ENCODE results near the gene SRA1. TPM values are rescaled to one million over a fixed set of nuclear protein-coding genes. Genes with fewer than 3 reads are reported as not detected.
"Not testable (repeated sequence)": the region's sequence is repeated elsewhere in the genome, so short reads cannot be mapped to it uniquely, and the experiment has no call there.

Gene SRA1
- total RNA-seq, 2 experiments from 2014 or later: 54.6 to 60.6 TPM

- no peak for DNase-seq
- no peak overlapping the region for H3K27ac Mint-ChIP-seq
- peaks cover 9% of the 10 kb centered on the region for H3K27me3 Mint-ChIP-seq
- no peak overlapping the region for H3K4me3 Mint-ChIP-seq
- no peaks in the 10 kb centered on the region for H3K4me1 Mint-ChIP-seq
- peaks cover 2% of the 10 kb centered on the region for H3K36me3 Mint-ChIP-seq
- H3K9me3 Mint-ChIP-seq: peaks cover 2% of the 10 kb centered on the region
These were observed 30.2 kb upstream of the SRA1 start for GRCh38 chr5:140587495-140587894.

DNA sequence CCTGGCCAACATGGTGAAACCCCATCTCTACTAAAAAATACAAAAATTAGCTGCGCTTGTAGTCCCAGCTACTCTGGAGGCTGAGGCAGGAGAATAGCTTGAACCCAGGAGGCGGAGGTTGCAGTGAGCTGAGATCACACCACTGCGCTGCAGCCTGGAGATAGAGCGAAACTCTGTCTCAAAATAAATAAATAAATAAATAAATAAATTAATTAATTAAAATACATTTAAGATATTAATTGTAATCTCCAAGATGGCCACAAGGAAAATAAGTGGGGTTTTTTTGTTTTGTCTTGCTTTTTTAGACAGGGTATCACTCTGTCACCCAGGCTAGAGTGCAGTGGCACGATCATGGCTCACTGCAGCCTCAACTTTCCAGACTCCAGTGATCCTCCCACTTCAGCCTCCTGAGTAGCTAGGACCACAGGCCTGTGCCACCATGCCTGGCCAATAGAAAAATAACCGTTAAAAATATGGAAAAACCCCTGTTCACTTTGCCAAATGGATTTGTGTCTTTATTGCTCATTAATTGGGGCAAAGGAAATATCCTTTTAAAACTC is 22.0 kb upstream of the SRA1 start:
- H3K4me1 Mint-ChIP-seq, H3K27ac Mint-ChIP-seq, DNase-seq, H3K27me3 Mint-ChIP-seq, H3K36me3 Mint-ChIP-seq, H3K9me3 Mint-ChIP-seq, H3K4me3 Mint-ChIP-seq: not testable (repeated sequence)

DNA sequence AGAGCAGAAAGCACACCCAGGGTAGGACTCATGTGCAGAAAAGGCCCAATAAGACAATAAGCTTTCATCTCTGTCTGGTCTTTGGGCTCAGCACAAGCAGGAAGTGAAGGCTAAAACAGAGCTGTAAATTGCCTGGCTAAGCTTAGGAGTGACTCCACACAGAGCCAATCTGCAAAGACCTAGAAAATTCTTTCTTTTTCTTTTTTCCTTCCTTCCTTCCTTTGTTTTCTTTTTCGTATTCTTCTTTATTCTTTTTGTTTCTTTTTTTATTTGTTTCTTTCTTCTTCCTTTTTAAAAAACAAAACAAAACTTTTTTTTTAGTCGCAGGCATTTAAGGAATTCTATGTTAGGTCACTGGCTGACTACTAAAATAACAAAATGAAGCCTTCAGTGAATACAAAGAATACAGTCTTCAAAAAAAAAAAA is 19.5 kb upstream of the SRA1 start:
- H3K27me3 Mint-ChIP-seq: no peaks in the 10 kb centered on the region
- no peak overlapping the region for H3K27ac Mint-ChIP-seq
- no peak for DNase-seq
- no peaks in the 10 kb centered on the region for H3K9me3 Mint-ChIP-seq
- H3K4me1 Mint-ChIP-seq: no peaks in the 10 kb centered on the region
- no peak overlapping the region for H3K4me3 Mint-ChIP-seq
- no peaks in the 10 kb centered on the region for H3K36me3 Mint-ChIP-seq

GRCh38 chr5:140575309-140575708 is 18.0 kb upstream of the SRA1 start:
- Mint-ChIP-seq H3K9me3 (no peaks in the 10 kb centered on the region), H3K4me1 (peaks cover under 1% of the 10 kb centered on the region), H3K27me3 (no peaks in the 10 kb centered on the region), H3K4me3 (no peak overlapping the region), H3K27ac (no peak overlapping the region), H3K36me3 (no peaks in the 10 kb centered on the region)
- DNase-seq: no peak

DNA sequence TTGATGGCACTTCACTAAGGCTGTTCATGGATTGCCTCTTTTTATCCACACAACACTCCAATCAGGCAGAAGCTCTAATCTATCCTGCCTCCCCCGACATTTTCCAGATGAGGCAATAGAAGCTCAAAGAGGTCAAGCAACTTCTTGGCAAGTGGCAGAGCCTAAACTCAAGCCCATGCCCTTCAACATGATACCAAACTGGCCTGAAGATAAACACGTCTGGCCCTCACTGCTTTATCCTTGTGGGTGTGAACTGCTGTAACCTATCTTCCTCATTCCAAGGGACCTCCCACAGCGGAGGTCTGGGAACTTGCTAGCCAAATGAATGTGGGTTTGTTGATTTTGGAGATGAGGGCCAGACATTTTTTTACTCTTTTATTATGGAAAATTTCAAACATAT is 16.9 kb upstream of the SRA1 start:
- no peaks in the 10 kb centered on the region for H3K9me3 Mint-ChIP-seq
- no peaks in the 10 kb centered on the region for H3K36me3 Mint-ChIP-seq
- no peak overlapping the region for H3K27ac Mint-ChIP-seq
- H3K4me1 Mint-ChIP-seq: peaks cover 6% of the 10 kb centered on the region
- no peak overlapping the region for H3K4me3 Mint-ChIP-seq
- no peak for DNase-seq
- no peaks in the 10 kb centered on the region for H3K27me3 Mint-ChIP-seq

DNA sequence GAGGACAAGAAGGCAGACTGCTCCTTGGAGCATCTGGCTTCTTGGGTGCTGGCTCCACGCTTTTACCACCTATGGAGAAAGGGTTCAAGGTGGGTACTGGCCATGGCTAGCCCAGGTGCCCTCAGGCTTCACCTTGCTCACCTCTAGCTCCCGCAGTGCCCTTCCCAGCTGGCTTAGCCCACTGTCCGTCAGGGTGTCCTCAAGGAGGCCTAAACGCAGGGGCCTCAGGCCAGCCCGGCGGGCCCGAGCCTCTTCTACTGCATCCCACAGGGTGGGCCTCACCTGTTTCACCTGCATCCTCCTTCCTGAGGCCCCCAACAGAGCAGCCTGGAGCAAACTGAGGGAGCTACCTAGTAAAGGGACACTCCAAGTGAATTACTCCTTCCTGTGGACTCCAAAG is 16.4 kb upstream of the SRA1 start:
- no peaks in the 10 kb centered on the region for H3K27me3 Mint-ChIP-seq
- H3K36me3 Mint-ChIP-seq: peaks cover 1% of the 10 kb centered on the region
- DNase-seq: no peak
- no peak overlapping the region for H3K4me3 Mint-ChIP-seq
- H3K9me3 Mint-ChIP-seq: no peaks in the 10 kb centered on the region
- H3K4me1 Mint-ChIP-seq: peaks cover 11% of the 10 kb centered on the region
- H3K27ac Mint-ChIP-seq: no peak overlapping the region

GRCh38 chr5:140571105-140571504 is 13.8 kb upstream of the SRA1 start:
- Mint-ChIP-seq H3K27me3 (no peaks in the 10 kb centered on the region), H3K36me3 (peaks cover 19% of the 10 kb centered on the region), H3K9me3 (no peaks in the 10 kb centered on the region), H3K4me1 (peaks cover 28% of the 10 kb centered on the region), H3K4me3 (no peak overlapping the region), H3K27ac (peak overlapping the region; percentile 61)
- no peak for DNase-seq

DNA sequence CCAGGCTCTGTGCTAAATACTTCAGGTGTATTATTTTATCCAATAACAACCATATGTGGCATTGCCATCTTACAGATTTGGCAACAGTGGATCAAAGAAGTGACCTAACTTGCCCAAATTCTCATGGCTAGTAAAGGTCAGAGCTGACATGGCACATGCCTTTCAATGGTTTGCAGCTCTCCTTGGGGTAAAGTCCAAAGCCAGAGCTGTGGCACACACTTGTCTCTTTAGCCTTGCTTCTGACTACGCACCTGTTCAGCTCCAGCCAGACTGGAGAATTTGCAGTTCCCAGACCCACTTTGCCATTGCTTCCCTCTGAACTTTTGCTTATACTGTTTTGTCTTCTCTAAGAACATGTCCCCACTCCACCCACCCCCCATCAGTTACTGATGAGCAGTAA is 13.2 kb upstream of the SRA1 start:
- H3K27me3 Mint-ChIP-seq: no peaks in the 10 kb centered on the region
- H3K4me3 Mint-ChIP-seq: no peak overlapping the region
- peaks cover 23% of the 10 kb centered on the region for H3K36me3 Mint-ChIP-seq
- DNase-seq: no peak
- H3K9me3 Mint-ChIP-seq: no peaks in the 10 kb centered on the region
- peak overlapping the region; percentile 94 for H3K27ac Mint-ChIP-seq
- peaks cover 32% of the 10 kb centered on the region for H3K4me1 Mint-ChIP-seq

DNA sequence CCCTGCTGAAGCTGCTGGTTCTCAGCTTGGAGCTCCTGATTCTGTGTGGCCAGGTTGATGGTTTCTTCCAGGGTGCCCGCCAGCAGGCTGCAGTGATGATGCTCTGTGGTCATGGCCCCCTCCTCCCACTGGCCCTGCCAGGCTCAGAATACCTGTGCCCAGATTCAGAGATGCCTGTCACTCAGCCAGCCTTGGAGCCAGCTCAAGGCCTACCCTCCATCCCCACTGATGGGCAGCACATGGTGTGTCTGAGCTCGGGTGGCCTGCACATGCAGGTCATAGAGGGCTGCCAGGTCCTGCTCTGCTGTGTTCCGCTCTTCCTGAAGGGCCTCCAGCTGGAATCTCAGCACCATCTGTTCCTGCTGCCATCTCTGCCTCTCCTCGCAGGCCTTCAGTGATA is 12.8 kb upstream of the SRA1 start:
- peaks cover 33% of the 10 kb centered on the region for H3K4me1 Mint-ChIP-seq
- DNase-seq: no peak
- H3K9me3 Mint-ChIP-seq: no peaks in the 10 kb centered on the region
- peak overlapping the region; percentile 94 for H3K27ac Mint-ChIP-seq
- peaks cover 24% of the 10 kb centered on the region for H3K36me3 Mint-ChIP-seq
- no peaks in the 10 kb centered on the region for H3K27me3 Mint-ChIP-seq
- H3K4me3 Mint-ChIP-seq: no peak overlapping the region

- Mint-ChIP-seq H3K27me3 (no peaks in the 10 kb centered on the region), H3K36me3 (peaks cover 28% of the 10 kb centered on the region), H3K4me1 (peaks cover 33% of the 10 kb centered on the region), H3K4me3 (peak overlapping the region; percentile 57), H3K9me3 (no peaks in the 10 kb centered on the region), H3K27ac (peak overlapping the region; percentile 94)
- no peak for DNase-seq
These were observed 11.9 kb upstream of the SRA1 start for GRCh38 chr5:140569197-140569596.

GRCh38 chr5:140568443-140569063 is 11.3 kb upstream of the SRA1 start:
- Mint-ChIP-seq H3K36me3 (peaks cover 28% of the 10 kb centered on the region), H3K4me1 (peaks cover 38% of the 10 kb centered on the region), H3K27ac (peak overlapping the region; percentile 94), H3K27me3 (no peaks in the 10 kb centered on the region), H3K9me3 (no peaks in the 10 kb centered on the region), H3K4me3 (peak overlapping the region; percentile 15)
- DNase-seq: no peak

DNA sequence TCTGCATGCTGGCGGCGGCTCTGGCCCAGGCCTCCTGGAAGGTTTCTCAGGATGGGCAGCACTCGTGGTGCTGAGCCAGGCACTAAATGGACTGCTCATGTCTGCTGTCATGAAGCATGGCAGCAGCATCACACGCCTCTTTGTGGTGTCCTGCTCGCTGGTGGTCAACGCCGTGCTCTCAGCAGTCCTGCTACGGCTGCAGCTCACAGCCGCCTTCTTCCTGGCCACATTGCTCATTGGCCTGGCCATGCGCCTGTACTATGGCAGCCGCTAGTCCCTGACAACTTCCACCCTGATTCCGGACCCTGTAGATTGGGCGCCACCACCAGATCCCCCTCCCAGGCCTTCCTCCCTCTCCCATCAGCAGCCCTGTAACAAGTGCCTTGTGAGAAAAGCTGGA is 10.6 kb upstream of the SRA1 start:
- Mint-ChIP-seq H3K36me3 (peaks cover 28% of the 10 kb centered on the region), H3K27ac (peak overlapping the region; percentile 70), H3K9me3 (no peaks in the 10 kb centered on the region), H3K4me1 (peaks cover 43% of the 10 kb centered on the region), H3K4me3 (peak overlapping the region; percentile 32), H3K27me3 (no peaks in the 10 kb centered on the region)
- no peak for DNase-seq

- no peak for DNase-seq
- Mint-ChIP-seq H3K9me3 (no peaks in the 10 kb centered on the region), H3K4me1 (peaks cover 46% of the 10 kb centered on the region), H3K36me3 (peaks cover 28% of the 10 kb centered on the region), H3K27me3 (no peaks in the 10 kb centered on the region), H3K4me3 (peak overlapping the region; percentile 32), H3K27ac (peak overlapping the region; percentile 70)
These were observed 10.0 kb upstream of the SRA1 start for GRCh38 chr5:140567136-140567818.

- Mint-ChIP-seq H3K27ac (peak overlapping the region; percentile 43), H3K27me3 (no peaks in the 10 kb centered on the region), H3K36me3 (peaks cover 28% of the 10 kb centered on the region), H3K4me3 (no peak overlapping the region), H3K9me3 (no peaks in the 10 kb centered on the region), H3K4me1 (peaks cover 46% of the 10 kb centered on the region)
- DNase-seq: no peak
These were observed 9.4 kb upstream of the SRA1 start for GRCh38 chr5:140566665-140567064.

- Mint-ChIP-seq H3K36me3 (peaks cover 28% of the 10 kb centered on the region), H3K4me3 (peak overlapping the region; percentile 95), H3K27ac (peak overlapping the region; percentile 99), H3K27me3 (no peaks in the 10 kb centered on the region), H3K9me3 (no peaks in the 10 kb centered on the region), H3K4me1 (peaks cover 46% of the 10 kb centered on the region)
- no peak for DNase-seq
These were observed 8.5 kb upstream of the SRA1 start for GRCh38 chr5:140565780-140566095.
